Activated CD4-positive, alpha-beta T cell treated with anti-CD3 and anti-CD28 coated beads for 36 hours (primary cell): ENCODE data around the gene NBAS. TPM values are rescaled to one million over a fixed set of nuclear protein-coding genes. Genes with fewer than 3 reads are reported as not detected.

Experiments
- ATAC-seq: fragments of 200-7000 bp; cut with Tn5 transposase; one replicate; pipeline ENCODE4 v1.10.0; 2021; ENCODE audit warnings: mild to moderate bottlenecking, moderate library complexity
- CTCF ChIA-PET: fragments of 350-600 bp; sonication (Branson Sonifier 250); formaldehyde crosslinking; loops from one replicate; lab custom pipeline; 2021; ENCODE audit warnings: antibody characterized with exemption; lab: Charles Lee
- POLR2A ChIA-PET: fragments of 350-600 bp; sonication (Branson Sonifier 250); formaldehyde crosslinking; loops from one replicate; lab custom pipeline; 2021; ENCODE audit warnings: antibody characterized with exemption, inconsistent platforms; lab: Charles Lee
- DNase-seq: peaks from one replicate; pipeline ENCODE4 v3.0.0-alpha.2; 2020
- H3K27ac Mint-ChIP-seq: one replicate; pipeline ENCODE4 v1.8.0; 2021; ENCODE audit warnings: mixed read lengths
- H3K27me3 Mint-ChIP-seq: one replicate; pipeline ENCODE4 v1.8.0; 2021; ENCODE audit warnings: mixed read lengths
- H3K36me3 Mint-ChIP-seq: one replicate; pipeline ENCODE4 v1.8.0; 2021; ENCODE audit warnings: low read depth, mixed read lengths
- H3K4me1 Mint-ChIP-seq: one replicate; pipeline ENCODE4 v1.8.0; 2021; ENCODE audit warnings: mixed read lengths
- H3K4me3 Mint-ChIP-seq: one replicate; pipeline ENCODE4 v1.8.0; 2021; ENCODE audit warnings: mild to moderate bottlenecking, moderate library complexity, mixed read lengths
- H3K9me3 Mint-ChIP-seq: one replicate; pipeline ENCODE4 v1.8.0; 2021; ENCODE audit warnings: low read depth, mixed read lengths
- intact Hi-C, 2 experiments: fragments of 100-400 bp; cut with DNase I in 1 of 2; cut with micrococcal nuclease in 1 of 2; formaldehyde crosslinking; loops; one replicate each; pipeline versions ENCODE4 v1.14.2 to v1.15.1; 2022 to 2024; cut with DNase I, micrococcal nuclease
- total RNA-seq, 2 experiments: library from RNA; stranded (reverse); gene quantifications; one replicate each; pipeline ENCODE4 v1.2.3, GENCODE V29; 2021

Gene NBAS
- total RNA-seq, 2 experiments from 2014 or later, result 38.1 to 44.3 TPM

DNA sequence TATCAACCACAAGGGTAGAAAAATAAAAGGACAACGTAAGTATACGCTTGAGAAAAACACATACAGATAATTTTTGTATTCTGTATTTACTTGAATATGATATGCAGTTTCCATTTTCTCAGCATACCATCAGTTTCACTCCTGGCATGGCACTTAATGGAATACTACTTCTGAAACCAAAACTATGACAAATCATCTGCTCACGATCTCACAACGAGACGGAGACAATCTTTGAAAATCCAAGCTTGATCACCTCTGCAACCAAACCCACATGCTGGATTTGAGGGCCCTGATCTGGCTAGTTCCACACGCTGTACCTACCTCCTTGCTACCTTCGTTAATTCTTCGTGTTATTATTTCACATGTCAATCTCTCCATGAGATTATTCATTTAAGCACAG, 387.6 kb downstream of the NBAS start:
- peak; percentile 40 for DNase-seq
- ATAC-seq, result peak; percentile 17
- H3K27ac Mint-ChIP-seq, result no peak overlapping the region
- peaks cover 42% of the 10 kb centered on the region for H3K4me1 Mint-ChIP-seq
- peaks cover 8% of the 10 kb centered on the region for H3K27me3 Mint-ChIP-seq
- H3K9me3 Mint-ChIP-seq, result no peaks in the 10 kb centered on the region
- H3K4me3 Mint-ChIP-seq, result no peak overlapping the region
- peaks cover 43% of the 10 kb centered on the region for H3K36me3 Mint-ChIP-seq
- ChIA-PET CTCF (interaction anchor here (0.7 kb wide), 1 partner anchor 152 kb away, joined by 3 read pairs; no protein-coding TSS in a partner anchor), POLR2A (no interaction called here)
- intact Hi-C loops, result loop anchor here (1.0 to 10.0 kb wide), 4 partner anchors 31 to 1551 kb away; no protein-coding TSS in a partner anchor

DNA sequence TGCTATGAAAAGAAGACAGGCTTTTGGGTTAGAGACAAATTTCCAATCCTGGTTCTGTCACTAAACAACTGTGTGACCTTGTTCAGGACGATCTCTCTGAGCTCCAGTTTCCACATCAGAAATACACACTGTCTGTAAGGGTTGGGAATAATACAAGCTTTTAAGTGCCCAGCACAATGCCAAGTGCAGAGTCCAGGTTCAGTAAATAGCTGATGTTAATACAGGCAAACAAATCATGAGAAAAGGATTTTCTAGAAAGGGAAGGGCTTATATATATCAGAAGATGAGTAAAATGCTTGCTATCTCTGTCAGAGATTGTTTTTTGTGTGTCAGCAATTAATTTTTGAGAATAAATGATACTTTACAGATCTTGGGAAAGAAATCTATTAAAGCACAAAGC, 388.3 kb downstream of the NBAS start:
- ChIA-PET CTCF (interaction anchor here (0.7 kb wide), 1 partner anchor 152 kb away, joined by 3 read pairs; no protein-coding TSS in a partner anchor), POLR2A (no interaction called here)
- no peak for DNase-seq
- Mint-ChIP-seq H3K4me3 (no peak overlapping the region), H3K4me1 (peaks cover 35% of the 10 kb centered on the region), H3K27ac (no peak overlapping the region), H3K27me3 (peaks cover 5% of the 10 kb centered on the region), H3K9me3 (no peaks in the 10 kb centered on the region), H3K36me3 (peaks cover 41% of the 10 kb centered on the region)
- intact Hi-C loops, result loop anchor here (1.0 to 10.0 kb wide), 4 partner anchors 31 to 1552 kb away; no protein-coding TSS in a partner anchor
- ATAC-seq, result no peak

DNA sequence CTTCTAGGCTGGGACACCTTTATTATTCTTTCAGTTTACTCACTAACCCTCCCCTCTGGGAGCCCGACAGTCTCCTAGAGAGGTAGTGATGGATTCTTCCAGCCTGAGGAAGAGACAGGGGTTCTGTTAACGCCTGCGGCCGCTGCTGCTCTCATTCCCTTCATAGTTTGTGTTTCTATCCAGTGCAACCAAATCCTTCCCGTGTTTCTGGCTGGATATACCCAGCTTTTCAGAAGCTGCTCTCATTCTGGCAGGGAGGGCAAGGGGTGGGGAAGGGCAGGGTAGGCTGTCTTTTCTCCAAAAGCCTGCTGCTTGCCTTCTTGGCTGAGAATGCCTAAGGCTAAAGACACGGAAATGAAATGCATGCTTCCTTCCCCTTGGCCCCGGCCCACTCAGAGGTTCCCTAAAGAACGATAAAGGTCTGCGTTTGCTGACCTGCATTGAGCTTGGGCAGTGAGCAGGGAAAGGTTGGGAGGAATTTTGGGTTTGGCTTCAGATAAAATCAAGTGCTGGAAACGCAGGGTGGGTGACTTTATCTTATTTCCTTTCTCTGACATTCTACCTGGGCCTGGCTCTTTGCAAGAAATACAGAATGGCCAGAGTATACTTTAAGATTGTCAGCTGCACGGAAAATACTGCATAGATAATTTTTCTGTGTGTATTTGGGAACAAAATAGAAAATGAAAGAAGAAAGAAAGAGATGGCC, 390.9 kb downstream of the NBAS start:
- ChIA-PET CTCF (no interaction called here), POLR2A (no interaction called here)
- H3K27me3 Mint-ChIP-seq, result peaks cover 2% of the 10 kb centered on the region
- no peak overlapping the region for H3K4me3 Mint-ChIP-seq
- H3K36me3 Mint-ChIP-seq, result peaks cover 33% of the 10 kb centered on the region
- DNase-seq, result no peak
- ATAC-seq, result no peak
- intact Hi-C loops, result loop anchor here (10.0 kb wide), 3 partner anchors 265 to 1555 kb away; no protein-coding TSS in a partner anchor
- H3K4me1 Mint-ChIP-seq, result peaks cover 13% of the 10 kb centered on the region
- H3K9me3 Mint-ChIP-seq, result no peaks in the 10 kb centered on the region
- H3K27ac Mint-ChIP-seq, result no peak overlapping the region

DNA sequence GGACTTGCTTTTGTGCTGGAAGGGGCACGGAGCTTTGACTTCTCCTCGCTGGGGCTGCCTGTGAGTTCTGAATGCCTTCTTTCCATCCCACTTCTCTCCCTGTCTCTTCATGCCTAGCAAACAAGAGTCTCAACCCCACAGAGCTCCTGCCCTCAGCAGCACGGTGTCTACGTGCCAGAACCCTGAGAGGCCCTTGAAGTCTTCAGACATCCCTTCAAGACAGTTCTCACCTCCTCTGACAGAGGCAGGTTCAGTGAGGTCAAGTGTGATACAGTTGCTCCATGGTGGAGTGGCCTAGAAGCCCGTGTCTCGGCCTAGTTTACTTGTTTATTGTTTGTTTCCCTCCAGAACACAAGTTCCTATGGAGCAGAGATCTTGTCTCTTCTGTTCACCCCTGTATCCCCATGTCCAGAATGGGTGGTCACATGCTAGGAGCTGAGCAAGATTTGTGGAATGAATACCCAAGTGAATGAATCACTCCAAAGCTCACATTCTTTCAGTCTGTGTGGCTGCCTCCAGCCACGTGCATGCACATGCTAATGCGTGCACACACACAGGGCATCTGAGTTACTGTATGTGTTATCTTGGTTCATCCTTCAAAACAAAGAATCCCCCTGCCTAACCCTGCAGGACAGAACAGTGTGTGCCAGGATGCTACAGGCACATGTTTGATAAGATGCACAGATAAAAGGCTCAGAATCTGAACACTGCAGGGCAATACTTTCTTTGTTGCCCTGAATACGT, 391.6 kb downstream of the NBAS start:
- Mint-ChIP-seq H3K27me3 (peaks cover 2% of the 10 kb centered on the region), H3K9me3 (no peaks in the 10 kb centered on the region), H3K27ac (no peak overlapping the region), H3K36me3 (peaks cover 33% of the 10 kb centered on the region), H3K4me1 (peaks cover 13% of the 10 kb centered on the region), H3K4me3 (no peak overlapping the region)
- ATAC-seq (no peak), DNase-seq (no peak)
- ChIA-PET POLR2A (no interaction called here), CTCF (no interaction called here)
- intact Hi-C loops, result loop anchor here (10.0 kb wide), 3 partner anchors 265 to 1555 kb away; no protein-coding TSS in a partner anchor

DNA sequence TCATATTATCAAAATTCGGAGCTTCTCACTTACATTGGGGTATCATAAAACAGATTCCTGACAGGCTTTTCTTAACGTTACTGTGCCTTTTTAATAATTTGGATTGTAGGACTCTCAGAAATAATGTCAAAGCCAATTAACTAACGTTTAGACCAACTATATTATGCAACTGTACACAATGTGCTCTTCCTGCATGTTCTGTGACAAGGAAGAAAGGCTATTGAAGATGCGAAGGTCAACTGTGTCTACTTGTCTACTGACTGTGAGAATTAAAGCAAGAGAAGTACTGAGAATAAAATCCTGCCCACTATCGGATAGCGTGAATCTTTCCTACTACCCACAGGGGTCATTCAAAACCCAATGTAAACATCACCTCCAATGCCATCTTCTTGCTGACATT, 393.0 kb downstream of the NBAS start:
- Mint-ChIP-seq H3K4me3 (no peak overlapping the region), H3K36me3 (peaks cover 28% of the 10 kb centered on the region), H3K27ac (no peak overlapping the region), H3K27me3 (peaks cover 4% of the 10 kb centered on the region), H3K9me3 (no peaks in the 10 kb centered on the region), H3K4me1 (peaks cover 7% of the 10 kb centered on the region)
- no peak for ATAC-seq
- POLR2A ChIA-PET, result no interaction called here
- intact Hi-C loops, result no loop called here
- CTCF ChIA-PET, result interaction anchor here (1.0 kb wide), 1 partner anchor 18 kb away, joined by 3 read pairs; no protein-coding TSS in a partner anchor
- DNase-seq, result no peak

DNA sequence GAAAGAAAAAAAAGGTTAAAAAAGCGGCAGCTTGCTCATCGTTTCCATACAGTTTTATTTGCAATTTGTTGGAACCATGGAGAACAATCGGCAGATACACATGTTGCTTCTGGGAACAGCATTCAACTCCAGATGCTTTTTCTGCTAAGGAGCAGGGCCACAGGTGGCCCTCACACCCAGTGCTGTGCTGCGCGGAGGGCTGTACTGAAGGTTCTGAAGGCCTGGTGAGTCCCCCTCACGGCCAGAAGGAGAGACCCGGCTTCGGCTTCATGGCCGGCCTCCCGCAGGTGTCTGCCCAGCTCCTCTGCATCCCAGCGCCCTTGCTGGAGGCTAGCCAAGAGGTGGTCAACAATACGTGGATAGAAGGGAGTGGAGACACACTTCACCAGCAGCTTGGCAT, 394.3 kb downstream of the NBAS start:
- Mint-ChIP-seq H3K9me3 (no peaks in the 10 kb centered on the region), H3K27me3 (peaks cover 5% of the 10 kb centered on the region), H3K36me3 (peaks cover 24% of the 10 kb centered on the region), H3K4me1 (no peaks in the 10 kb centered on the region), H3K27ac (no peak overlapping the region), H3K4me3 (no peak overlapping the region)
- no peak for DNase-seq
- no peak for ATAC-seq
- CTCF ChIA-PET, result interaction anchor here (0.6 kb wide), 1 partner anchor 1148 kb away, joined by 3 read pairs; no protein-coding TSS in a partner anchor
- intact Hi-C loops, result no loop called here
- POLR2A ChIA-PET, result no interaction called here

DNA sequence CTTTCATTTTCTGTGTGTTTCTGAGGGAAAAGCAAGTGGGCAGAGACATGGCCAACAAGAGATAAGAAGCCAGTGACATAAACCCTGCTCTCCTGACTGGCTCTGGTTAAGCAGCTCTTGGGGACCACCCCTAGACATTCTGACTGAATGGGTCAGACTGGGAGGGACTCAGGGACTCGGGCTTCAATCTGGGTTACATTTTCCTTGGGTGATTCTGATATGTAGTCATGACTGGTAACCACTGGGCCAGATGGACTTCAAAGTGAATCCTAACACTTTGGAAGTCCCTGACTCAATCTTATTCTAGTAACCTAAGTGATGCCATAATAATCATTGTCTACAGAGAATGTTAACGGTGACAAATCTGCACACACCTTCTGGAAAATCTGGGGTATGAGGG, 397.8 kb downstream of the NBAS start:
- intact Hi-C loops, result loop anchor here in 1 of 2 experiments (5.0 kb wide), 1 partner anchor 261 kb away; no protein-coding TSS in a partner anchor
- H3K27me3 Mint-ChIP-seq, result peaks cover 8% of the 10 kb centered on the region
- H3K36me3 Mint-ChIP-seq, result peaks cover 6% of the 10 kb centered on the region
- POLR2A ChIA-PET, result no interaction called here
- no peaks in the 10 kb centered on the region for H3K4me1 Mint-ChIP-seq
- no peak overlapping the region for H3K4me3 Mint-ChIP-seq
- no peak overlapping the region for H3K27ac Mint-ChIP-seq
- ATAC-seq (no peak), DNase-seq (no peak)
- CTCF ChIA-PET, result no interaction called here
- no peaks in the 10 kb centered on the region for H3K9me3 Mint-ChIP-seq

DNA sequence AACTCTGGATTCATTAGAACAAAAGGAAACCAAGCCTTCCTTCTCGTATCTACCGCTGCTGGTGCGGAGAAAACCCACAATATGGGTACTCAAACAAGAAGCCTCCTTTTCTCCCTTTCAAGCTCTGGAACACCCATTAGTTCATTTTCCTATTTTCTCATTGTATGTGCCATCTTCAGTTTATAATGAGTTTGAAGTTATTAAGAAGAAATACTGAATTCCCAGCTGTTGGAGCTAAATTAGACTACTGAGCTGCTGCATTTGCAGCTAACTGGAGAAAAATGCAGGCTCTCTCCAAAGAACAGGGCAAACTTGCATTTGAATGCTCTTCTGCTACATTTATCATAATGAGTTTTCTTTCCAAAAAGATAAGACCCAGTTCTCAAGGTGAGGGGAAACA, 398.5 kb downstream of the NBAS start:
- intact Hi-C loops, result loop anchor here in 1 of 2 experiments (5.0 kb wide), 1 partner anchor 260 kb away; no protein-coding TSS in a partner anchor
- Mint-ChIP-seq H3K27ac (no peak overlapping the region), H3K4me1 (no peaks in the 10 kb centered on the region), H3K9me3 (no peaks in the 10 kb centered on the region), H3K36me3 (peaks cover 4% of the 10 kb centered on the region), H3K4me3 (no peak overlapping the region), H3K27me3 (peaks cover 8% of the 10 kb centered on the region)
- DNase-seq (no peak), ATAC-seq (no peak)
- POLR2A ChIA-PET, result no interaction called here
- CTCF ChIA-PET, result interaction anchor here (0.7 kb wide), 1 partner anchor 33 kb away, joined by 3 read pairs; no protein-coding TSS in a partner anchor

DNA sequence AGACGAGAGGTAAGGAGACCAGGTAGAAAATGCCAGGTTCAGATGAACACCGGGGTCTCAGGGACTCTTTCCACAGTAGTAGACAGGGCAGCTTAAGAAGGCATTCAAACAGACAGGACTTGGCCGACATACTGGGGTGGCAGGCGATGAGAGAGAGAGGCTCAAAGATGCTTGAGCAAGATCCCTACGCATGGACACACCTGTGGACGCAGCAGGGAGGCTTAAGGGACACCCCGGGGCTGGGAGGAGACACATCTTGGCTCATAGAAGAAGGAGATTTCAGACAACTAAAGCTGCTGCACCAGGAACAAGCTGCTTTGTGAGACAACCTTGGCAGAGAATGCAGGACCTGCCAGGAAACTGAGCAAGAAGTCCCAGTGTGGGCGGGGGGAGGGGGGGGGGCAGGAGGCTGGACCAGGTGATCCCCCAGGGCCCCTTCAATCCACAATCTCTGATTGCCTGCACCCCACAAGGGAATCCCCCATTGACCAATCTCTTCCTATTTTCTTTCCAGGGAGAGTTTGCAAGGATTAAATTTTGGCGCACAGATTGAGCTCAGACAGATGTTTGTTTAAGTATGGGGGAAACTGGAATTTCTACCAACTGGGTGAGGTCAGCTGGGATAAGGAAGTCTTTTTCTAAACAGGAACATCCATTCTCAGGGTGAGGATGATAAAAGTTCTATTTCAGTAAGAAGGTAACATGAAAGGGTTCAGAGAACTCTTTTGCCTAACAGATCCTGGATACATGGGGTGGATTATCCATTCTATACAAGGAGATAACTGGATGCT, 400.7 kb downstream of the NBAS start:
- Mint-ChIP-seq H3K36me3 (no peaks in the 10 kb centered on the region), H3K4me3 (no peak overlapping the region), H3K27me3 (peaks cover 13% of the 10 kb centered on the region), H3K9me3 (no peaks in the 10 kb centered on the region), H3K4me1 (peaks cover 9% of the 10 kb centered on the region), H3K27ac (no peak overlapping the region)
- CTCF ChIA-PET, result interaction anchor here (1.1 to 1.7 kb wide), 3 partner anchors 13 to 165 kb away, joined by 3 to 5 read pairs (median 4); no protein-coding TSS in a partner anchor
- intact Hi-C loops, result loop anchor here in 1 of 2 experiments (5.0 kb wide), 1 partner anchor 258 kb away; no protein-coding TSS in a partner anchor
- POLR2A ChIA-PET, result no interaction called here
- ATAC-seq (no peak), DNase-seq (no peak)

DNA sequence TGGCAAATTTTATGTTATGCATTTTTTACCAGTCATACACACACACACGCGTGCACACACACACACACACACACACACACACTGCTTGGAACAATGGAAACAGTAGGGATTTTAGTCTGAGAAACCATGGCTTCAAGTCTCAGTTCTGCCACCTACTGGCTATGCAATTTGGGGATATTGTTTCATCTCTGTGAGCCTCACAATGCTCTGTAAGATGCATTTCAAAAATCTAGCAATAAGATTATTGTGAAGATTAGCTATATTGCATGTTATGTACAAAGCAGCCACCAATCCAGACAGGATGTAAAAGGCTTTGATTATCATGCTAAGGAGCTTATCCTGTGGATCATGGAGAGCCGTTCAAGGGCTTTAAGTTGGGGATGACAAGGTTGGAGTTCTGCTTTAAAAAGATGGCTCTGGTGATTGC, 401.4 kb downstream of the NBAS start:
- peaks cover 9% of the 10 kb centered on the region for H3K4me1 Mint-ChIP-seq
- H3K36me3 Mint-ChIP-seq, result no peaks in the 10 kb centered on the region
- POLR2A ChIA-PET, result no interaction called here
- ATAC-seq, result peak; percentile 61
- intact Hi-C loops, result loop anchor here in 1 of 2 experiments (5.0 kb wide), 1 partner anchor 257 kb away; no protein-coding TSS in a partner anchor
- no peak overlapping the region for H3K27ac Mint-ChIP-seq
- peak; percentile 29 for DNase-seq
- H3K27me3 Mint-ChIP-seq, result peaks cover 13% of the 10 kb centered on the region
- no peaks in the 10 kb centered on the region for H3K9me3 Mint-ChIP-seq
- CTCF ChIA-PET, result interaction anchor here (1.1 to 1.7 kb wide), 3 partner anchors 13 to 165 kb away, joined by 3 to 5 read pairs (median 4); no protein-coding TSS in a partner anchor
- no peak overlapping the region for H3K4me3 Mint-ChIP-seq
